ENCODE measurements around the gene RER1.

GRCh38 chr1:2400950-2401649 lies 9.5 kb downstream of the RER1 start:
- TF ChIP-seq POLR2A (IDR thresholded peaks at IDR 0.05) (no peak), CTCF (IDR thresholded peaks at IDR 0.05) (no peak)

Data from vagina (tissue), 2 donors.